GM18508 (cell line): Measurements from ENCODE around the gene FOXJ3.

Source experiments
- ATAC-seq: cut with Tn5 transposase; IDR thresholded peaks from one replicate; pipeline ENCODE4 v1.9.1; 2021; ENCODE audit warnings: moderate number of reproducible peaks; ENCODE audit not compliant: insufficient read depth, unreplicated experiment

Gene FOXJ3

DNA sequence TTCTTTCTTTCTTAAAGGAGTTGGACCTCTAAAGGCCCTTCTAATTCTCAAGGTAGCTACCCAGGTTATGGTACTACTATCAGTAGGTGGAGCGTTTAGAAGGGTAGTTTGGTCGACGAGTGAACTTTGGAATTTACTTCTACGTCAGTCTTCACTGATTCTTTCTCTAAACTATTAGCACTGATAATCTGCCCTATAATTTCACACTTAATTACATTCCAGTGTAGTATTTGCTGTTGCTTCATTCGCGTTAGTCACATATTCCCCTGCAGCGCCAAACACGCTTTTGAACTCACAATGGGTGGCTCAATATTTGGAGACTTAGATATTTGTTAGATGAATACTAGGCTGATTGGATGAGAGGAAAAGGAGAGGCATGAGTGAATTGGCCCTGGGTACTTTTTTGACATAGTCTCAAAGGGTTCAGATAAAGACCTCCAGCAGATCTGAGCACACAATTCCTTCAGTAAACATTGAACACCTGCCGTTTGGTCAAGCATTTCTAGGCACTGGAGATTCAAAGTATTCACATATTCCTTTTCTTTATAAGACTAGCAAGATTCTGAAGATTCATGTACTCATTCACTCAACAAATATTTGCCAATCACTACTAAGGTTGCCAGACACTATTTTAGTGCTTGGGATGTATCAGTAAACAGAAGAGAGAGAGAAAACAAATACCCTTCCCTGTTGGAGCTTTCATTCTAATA lies 929 bp upstream of the FOXJ3 start:
- no peak for ATAC-seq

DNA sequence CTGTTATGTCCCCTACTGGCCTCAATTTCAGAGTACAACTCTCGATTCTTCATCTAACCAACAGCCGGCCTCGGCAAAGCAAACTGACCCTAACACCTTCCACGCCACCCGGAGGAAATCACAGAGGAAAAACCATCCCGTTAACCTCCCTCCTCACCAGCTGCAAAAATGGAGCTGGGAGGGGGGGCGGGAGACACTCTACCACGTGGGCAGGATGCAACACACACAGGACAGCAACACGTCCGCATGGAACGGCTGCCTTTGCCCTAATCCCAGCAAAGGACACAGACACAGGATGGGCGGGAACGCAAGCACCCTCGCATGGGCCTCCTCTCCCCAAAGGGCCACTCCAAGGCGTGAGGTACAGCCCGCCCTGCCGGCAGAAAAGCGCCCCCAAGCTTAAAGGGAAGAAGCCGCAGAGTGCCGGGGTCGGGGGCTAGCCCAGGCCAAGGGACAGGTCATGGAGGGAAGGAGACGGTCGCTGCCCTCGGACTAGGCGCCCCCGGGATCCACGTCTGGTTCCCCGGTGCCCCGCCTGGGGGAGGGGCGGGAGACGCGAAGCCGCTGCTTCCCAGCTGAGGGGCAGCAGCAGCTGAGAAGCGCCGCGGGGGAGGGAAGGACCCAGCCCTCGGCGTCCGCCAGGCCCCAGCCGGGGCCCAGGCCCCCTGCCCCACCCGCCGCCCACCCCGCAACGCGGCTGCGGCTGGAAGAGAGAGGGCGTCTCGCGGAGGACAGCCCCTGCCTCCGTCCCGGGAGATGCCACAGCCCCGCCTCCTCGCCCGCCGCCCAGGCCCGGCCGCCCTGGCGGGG lies 590 bp downstream of the FOXJ3 start:
- ATAC-seq = no peak

DNA sequence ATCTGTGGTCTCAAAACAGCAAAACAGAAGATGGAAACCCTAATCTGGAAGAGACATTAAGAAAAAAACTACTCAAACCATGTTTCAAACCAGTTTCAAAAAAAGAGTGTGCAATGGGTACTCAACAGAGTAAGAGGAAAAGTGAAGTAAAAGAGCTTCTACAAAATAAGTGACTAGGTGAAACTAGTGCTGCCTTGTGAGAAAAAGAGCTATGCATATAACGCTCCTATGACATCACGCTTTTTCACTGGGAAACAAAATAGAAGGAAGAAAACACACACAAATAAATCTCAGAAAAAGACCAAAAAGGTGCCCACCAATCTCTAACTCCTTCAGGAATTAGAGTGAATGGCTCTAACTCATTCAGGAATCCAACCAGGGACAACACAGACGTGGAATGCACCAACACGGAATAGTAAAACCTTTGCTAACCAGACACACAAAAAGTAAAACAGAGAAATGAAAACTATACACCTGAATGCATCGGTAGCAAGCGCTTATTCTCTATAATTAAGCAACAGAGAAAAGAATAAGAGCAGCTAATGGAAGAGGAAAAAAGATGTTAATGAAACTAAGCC lies 1.3 kb downstream of the FOXJ3 start:
- no peak for ATAC-seq

DNA sequence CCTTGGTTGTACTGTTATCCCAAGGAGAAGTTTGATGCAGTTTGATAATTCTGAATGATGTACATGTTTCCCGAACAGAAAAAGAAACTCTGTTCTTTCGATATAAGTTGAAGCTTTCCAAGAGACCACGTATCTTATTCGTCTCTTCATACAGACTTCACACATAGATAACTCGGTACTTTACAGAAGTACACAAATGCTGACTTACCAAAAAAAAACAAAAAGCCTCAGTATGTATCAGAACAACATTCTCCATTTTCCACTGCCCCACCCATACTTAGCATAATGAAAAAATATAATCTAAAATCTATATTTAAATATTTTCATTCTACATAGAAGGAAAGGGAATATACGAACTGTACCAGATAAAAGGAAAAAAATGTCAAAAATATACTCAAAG lies 2.2 kb downstream of the FOXJ3 start:
- no peak for ATAC-seq

DNA sequence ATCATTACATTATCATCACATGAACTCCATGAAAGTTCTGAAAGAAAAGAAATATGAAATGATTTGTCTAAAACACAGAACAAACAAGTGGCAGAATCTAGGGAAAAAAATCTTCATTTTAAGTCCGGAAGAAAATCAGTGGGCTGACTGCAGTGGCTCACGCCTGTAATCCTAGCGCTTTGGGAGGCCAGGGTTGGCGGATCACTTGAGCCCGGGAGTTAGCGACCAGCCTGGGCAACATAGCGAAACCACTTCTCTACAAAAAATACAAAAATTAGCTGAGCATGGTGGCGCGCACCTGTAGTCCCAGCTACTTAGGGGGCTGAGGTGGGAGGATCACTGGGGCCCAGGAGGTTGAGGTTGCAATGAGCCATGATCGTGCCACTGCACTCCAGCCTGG lies 4.8 kb downstream of the FOXJ3 start:
- no peak for ATAC-seq

DNA sequence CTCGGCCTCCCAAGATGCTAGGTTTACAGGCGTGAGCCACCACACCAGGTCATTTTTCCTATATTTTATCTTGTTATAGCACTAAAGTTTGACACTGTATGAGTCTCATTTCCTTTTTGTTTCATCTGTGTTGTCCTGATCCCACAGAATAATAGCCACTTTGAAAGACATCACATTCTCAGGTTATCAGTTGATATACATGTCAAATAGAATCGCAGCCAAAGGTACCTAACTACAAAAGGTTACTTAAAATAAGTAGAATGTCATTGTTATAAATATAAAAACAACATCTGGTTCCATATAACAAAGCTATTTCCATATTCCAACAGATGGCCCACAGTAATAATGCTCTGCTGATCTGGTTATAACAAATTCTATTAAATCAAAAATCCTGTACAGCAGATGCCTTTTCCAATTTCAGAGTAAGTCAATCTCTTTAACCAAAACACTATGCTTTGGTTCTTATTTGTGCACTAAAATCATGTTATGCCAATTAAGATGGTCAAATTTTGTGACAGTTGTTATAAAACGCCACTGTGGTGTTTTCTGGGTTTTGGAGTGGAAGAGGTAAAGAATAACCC lies 6.0 kb downstream of the FOXJ3 start:
- ATAC-seq = no peak

DNA sequence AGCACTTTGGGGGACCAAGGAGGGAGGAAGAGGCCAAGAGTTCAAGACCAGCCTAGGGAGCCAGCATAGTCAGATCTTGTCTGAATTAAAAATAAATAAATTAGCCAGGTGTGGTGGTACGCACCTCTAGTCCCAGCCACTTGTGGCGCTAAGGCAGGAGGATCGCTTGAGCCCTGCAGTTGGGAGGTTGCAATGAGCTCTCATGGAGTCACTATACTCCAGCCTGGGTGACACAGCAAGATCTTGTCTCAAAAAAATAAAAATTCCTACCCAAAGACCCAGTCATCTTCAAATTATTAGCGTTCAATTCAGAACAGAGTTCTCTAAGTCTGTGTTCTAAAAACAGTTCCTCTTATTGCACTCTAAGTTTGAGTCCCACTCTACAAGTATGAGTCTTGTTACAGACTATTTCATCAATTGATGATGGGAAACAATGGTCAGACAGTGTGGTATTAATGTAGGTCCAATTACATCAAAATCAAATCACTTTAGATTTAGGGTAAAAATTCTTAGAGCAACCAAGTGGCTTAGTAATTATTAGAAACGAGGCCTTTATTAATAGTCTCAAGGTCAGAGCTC lies 6.9 kb downstream of the FOXJ3 start:
- ATAC-seq = no peak

DNA sequence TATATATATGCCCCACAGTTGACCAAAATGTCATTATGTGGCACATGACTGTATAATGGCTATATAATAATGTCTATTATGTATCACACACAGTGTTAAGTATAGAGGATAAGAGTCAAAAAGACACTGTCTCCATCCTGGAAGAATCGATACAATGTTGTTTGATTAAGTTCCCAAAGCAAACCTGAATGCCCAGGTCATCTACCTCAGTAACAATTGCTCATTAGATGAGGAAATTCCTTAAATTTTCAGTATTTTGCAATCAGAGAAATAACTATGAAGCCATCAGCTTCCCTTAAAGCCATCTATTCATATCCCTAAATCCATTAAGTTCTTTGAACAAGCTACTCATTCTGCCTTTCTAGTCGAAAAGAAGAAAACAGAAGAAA lies 10.0 kb downstream of the FOXJ3 start:
- ATAC-seq = no peak

DNA sequence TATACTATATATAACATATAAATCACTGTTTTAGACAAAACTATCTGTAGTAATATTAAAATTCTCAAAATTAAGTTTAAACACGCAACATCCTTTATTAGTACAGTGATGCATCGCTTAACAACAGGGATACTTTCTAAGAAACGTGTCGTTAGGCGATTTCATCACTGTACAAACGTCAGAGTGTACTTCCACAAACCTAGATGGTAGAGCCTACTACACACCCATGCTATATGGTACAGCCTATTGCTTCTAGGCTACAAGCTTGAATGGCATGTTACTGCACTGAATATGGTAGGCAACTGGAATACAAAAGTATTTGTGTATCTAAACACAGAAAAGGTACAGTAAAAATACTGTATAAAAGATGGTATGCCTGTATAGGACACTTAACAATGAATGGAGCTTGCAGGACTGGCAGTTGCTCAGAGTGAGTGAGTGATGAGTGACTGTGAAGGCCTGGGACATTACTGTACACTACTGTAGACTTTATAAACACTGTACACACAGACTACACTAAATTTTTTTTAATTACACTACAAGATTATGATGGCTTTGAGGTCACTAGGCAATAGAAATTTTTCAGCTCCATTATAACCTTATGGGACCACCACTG lies 10.5 kb downstream of the FOXJ3 start:
- no peak for ATAC-seq

DNA sequence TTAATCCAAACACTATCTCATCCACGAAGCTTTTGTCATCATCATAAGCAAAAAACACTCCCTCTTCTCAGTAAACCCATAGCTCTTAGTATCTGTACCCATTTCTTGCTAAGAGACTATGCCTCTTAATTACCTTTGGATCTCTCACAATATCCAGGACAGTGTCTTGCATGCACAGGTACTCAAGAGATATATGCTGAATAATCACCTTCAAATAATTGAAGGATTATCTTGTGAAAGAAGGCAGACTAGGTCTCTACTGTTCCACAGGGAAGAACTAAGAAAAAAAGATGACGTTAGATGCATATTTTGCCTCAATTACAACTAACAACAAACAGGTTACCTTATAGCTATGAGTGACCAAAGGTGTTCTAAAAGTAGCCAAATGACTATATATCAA lies 11.5 kb downstream of the FOXJ3 start:
- no peak for ATAC-seq

DNA sequence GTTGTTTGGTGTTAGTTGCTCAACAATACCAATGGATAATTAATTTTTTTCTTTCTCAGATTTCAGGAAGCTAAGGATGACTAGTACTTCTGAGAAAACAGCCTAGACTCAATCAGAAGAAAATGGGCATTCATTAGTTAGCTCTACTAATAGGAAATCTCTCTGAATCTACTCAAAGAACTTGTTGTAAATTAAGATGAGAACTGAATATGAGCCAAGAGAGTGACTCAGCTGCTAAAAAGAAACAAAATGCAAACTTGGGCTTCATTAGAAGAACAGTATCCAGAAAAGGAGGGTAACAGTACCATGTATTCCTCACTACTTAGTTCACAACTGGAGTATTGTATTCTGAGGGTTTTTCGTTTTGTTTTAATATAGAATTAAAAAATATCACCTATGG lies 12.5 kb downstream of the FOXJ3 start:
- no peak for ATAC-seq

DNA sequence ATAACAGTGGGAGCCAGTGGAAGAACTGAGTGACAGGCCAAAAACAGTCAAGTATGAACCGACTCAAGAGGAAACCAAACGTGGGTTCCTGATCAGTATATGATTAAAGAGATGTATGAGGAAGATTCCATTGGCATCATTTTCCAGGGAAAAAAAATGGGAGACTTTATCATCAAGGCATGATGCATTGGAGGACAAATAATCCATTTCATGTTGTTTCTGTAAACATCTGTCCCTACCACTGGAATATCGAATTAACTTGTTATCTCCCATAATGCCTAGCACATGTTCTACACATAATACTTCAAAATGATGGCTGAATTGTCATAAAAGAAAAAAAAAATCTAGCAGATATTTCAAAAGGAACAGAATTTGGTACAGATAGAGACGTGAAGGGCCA lies 13.3 kb downstream of the FOXJ3 start:
- no peak for ATAC-seq

DNA sequence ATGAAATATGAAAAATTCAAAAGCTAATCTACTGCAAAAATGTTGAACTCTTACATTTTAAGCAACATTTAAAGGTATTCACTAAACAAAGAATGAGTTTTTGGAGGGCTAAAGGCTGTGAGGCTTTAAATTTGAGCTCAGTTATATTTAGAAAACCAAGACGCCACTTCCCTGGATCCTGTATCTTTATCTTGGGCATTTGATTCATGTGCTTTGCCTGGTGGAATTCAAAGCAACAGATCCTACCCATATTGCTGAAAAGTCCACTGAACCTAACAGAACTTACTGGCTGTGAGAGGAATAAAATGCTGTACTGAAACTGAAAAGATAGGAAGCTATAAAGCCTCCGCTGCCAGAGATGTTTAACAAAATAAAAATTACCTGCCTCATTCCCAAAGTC lies 14.3 kb downstream of the FOXJ3 start:
- ATAC-seq = no peak

DNA sequence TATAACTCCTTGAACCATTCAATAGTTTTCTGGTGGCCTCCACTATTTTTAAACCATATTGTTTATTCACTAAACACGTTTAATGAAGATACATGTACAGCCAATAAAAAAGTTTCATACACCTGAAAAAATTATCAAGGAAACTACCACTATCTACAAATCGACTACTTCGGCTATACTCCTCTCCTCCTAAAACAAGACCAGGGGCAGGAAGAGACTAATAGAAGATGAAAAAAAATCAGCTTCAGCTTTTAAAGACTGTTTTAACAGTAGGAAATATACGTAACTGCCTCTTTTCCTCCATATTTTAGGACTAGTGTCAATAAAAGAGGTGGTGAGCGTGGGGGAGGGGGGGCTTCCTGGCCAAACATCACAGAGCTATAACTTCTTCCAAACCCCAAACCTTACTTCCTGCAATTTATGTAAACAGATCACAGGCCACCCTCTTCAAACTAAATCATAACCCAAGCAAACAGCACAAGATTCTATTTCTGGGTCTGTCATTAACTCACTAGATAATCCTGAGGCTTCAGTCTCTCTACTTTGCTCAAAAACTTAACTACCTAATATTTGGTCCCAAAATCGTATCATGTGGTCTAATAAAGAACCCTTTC lies 15.1 kb downstream of the FOXJ3 start:
- ATAC-seq = no peak

DNA sequence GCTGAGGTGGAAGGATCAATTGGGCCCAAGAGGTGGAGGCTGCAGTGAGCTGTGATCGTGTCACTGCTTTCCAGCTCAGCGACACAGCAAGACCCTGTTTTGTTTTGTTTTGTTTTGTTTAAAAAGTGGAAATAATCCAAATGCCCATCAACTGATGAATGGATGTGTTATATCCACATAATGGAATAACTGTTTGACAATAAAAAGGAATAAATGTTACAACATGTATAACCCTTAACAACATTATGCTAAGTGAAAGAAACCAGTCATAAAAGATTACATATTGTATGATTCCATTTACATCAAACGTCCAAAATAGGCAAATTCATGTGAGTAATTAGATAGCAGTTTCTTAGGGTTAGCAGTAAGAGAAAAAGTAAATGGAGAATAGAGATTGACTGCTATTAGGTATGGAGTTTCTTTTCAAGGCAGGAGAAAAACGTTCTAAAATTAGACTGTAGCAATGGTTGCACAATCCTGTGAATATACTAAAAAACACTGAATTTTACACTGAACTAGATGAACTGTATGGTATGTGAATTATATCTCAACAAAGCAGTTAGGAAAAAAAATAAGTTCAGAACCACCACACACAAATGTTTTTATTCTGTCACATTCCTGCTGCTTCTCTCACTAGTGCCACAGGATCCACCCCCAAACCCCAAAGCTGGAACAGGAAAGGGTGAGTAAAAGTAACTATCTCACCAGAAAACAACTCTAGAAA lies 15.7 kb downstream of the FOXJ3 start:
- no peak for ATAC-seq

DNA sequence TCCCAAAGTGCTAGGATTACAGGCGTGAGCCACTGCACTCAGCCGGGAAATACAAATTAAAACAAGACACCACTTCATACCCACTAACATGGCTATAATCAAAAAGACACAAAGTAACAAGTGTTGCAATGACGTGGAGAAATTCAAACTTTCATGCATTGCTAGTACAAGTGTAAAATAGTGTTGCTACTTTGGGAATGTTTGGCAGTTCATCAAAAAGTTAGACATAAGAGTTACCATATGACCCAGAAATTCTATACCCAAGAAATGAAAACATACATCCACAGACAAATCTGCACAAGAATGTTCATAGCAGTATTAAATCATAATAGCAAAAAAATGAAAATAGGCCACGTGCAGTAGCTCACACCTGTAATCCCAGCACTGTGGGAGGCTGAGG lies 16.4 kb downstream of the FOXJ3 start:
- ATAC-seq = no peak

DNA sequence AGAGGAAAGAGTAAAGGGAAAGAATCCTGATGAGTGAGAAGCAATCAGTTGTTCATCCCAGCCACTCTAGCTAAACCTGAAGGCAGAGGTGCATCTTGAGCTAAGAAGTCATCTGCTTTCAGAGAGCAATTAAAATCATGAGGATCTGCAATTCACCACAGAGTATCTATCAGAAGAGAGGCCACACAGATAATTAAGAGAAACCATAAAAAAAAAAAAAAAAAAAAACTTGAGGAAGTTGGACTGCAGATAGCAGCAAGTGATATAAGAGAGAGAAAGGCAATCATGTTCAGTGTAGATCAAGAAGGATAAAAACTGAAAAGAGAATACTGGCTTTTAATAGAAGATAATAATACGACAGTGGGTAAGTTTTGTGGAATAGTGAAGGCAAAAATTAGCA lies 17.7 kb downstream of the FOXJ3 start:
- ATAC-seq = no peak

DNA sequence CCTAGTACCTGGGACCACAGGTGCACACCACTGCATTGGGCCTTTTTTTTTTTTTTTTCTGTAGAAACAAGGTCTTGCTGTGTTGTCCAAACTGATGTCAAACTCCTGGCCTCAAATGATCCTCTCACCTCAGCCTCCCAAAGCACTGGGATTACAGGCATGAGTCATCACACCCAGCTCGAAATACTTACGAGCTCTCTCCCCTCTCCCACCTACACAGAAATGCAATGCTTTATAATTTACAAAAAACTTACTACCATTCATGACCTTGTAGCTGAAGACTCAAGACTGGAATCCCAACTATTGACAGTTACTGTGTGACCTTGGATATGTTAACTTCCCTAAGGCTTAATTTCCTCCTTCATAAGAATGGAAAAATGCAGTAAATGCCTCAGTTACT lies 18.7 kb downstream of the FOXJ3 start:
- no peak for ATAC-seq

DNA sequence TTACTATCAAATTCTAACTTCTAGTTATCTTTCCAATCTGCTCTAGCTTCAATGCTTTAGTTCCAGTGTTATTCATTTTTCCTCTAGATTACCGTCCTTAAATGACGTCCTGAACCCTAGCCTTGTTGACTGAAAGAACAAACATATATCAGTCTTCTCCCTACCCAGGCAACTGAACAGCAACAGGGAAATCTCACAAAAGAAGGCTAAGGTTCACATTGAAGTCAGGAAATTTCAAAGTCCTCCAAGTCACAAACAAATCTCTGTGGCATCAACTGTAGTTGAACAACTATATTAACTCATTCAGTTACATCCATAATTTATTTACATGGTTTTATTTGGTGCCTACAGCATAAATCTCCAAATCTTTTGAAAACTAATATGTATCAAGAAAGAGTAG lies 19.5 kb downstream of the FOXJ3 start:
- no peak for ATAC-seq

DNA sequence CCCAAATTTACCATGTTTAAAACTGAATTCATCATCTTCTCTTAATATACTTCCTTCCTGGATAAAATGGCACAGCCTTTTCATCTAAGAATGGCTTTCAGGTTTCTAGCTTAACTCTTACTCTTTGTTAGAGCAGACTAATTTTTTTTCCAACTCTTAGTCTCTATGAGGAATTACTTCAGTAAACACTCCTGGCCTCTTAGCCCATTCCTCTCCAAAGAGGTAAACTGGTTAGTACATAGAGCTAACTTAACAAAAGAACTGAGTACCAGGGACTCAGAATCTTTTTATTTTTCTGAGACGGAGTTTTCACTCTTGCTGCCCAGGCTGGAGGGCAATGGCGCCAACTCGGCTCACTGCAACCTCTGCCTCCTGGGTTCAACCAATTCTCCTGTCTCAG lies 21.1 kb downstream of the FOXJ3 start:
- ATAC-seq = no peak
